NCI-H187 treated with DMSO at 0.1 percent for 48 hours (cell line): ENCODE results near the gene C5.
"Not testable (repeated sequence)": the region's sequence is repeated elsewhere in the genome, so short reads cannot be mapped to it uniquely, and the experiment has no call there.

Source experiments
- DNase-seq: peaks from one replicate; lab custom pipeline; 2025; lab: John Stamatoyannopoulos, UW

C5 gene

GRCh38 chr9:121050128-121050988 lies at the start of gene C5:
TSS of gene C5 (minus strand) at chr9:121050275. CDS start at chr9:121050246, 29 bp downstream.
- no peak for DNase-seq

GRCh38 chr9:121098567-121099198 lies 48.6 kb upstream of the C5 start:
- DNase-seq = no peak

GRCh38 chr9:121095057-121095456 lies 45.0 kb upstream of the C5 start:
- DNase-seq = no peak

DNA sequence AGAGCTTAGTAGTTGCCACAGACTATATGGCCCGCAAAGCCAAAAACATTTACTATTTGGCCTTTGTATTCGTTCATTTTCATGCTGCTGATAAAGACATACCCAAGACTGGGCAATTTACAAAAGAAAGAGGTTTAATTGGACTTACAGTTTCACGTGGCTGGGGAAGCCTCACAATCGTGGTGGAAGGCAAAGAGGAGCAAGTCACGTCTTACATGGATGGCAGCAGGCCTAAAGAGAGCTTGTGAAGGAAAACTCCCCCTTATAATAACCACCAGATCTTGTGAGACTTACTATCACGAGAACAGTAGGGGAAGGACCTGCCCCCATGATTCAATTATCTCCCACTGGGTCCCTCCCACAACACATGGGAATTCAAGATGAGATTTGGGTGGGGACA lies 40.7 kb upstream of the C5 start:
- DNase-seq = not testable (repeated sequence)

DNA sequence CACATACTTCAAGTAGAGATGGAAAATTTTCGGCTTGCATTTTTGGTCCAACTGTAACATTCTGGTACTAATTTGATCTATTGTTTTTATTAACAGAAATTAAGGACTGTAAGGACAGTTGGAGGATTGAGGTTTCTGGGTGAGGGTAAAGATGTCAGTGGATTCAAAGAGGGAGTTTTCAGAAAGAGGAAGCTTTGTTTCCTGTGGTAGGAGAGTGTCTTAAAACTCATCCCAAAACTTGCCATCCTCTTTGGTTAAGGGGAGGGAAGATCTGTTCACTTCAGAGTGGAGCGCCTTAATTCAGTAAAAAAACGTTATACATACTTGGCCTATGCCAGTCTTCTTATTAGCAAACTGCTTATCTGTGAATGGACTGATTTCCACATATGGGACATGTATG lies 38.5 kb upstream of the C5 start:
- no peak for DNase-seq

DNA sequence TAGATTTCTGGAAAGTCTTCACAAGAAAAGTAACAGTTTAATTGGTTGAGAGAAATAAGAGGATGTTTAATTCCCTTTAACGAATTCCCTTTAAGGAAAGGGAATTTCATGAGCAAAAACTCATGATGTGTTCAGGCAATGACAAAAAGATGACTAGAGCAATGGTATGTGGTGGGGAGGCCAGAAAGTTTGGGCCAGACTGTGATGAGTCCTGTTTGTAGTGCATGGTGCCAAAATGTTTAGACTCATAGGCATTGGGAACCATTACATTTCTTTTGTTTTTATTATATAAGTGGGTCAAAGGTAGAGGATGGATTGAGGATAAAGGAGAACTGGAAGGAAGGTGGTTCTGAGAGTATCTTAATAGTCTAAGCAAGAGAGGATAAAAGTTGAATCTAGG lies 35.6 kb upstream of the C5 start:
- no peak for DNase-seq

DNA sequence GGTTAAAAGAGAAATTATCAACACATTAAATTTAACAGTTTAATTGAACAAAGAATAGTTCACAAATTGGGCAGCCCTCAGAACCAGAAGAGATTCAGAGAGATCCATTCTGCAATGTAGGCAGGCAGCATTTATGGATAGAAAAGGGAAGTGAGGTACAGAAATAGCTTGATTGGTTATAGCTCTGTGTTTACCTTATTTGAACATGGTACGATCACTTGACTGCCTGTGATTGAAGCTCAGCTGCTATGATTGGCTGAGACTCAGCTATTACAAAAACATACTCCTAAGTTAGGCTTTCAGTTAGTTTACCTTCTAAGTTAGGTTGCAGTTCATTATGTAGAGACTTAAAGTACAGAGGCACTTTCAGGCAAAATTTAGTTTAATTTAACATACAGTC lies 32.0 kb upstream of the C5 start:
- DNase-seq = no peak

GRCh38 chr9:121075251-121076036 lies 25.4 kb upstream of the C5 start:
- no peak for DNase-seq

GRCh38 chr9:121074370-121075250 lies 24.5 kb upstream of the C5 start, which contains the start of gene CNTRL:
TSS of gene CNTRL (plus strand) at chr9:121074955. CDS start at chr9:121088327, 13,372 bp downstream.
- DNase-seq = peak; percentile 57

- no peak for DNase-seq
Measured at GRCh38 chr9:121073038-121073437, 23.0 kb upstream of the C5 start.

DNA sequence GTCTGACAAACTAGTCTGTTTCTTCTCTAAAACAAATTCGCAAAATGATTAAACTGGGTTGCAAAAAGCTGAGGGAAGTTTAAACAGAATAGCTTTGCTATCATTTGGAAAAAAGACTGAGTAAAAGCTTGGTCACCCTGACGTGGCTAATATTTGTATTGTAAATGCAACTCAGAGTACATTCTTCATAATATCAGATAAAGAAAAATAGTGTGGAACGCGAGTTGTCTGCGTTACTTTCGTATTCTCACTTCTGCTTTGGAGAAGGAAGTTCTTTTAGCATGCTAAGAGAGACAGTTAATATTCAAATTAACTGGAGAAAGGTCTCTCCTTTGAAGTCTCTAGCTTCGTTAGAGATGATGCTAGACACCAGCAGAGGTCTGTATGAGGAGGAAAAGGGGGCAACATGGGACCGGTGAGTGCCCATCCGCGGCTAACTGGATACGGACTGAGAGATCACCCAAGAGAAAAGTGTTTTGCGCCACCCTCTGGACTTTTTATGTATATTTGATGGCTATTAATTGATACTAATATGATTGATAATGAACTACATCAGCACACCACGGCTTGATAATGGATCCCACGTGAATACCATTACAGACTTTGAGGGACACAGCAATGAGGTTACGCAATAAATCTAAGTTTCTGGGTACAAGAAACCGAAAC lies 21.8 kb upstream of the C5 start:
- DNase-seq = no peak

DNA sequence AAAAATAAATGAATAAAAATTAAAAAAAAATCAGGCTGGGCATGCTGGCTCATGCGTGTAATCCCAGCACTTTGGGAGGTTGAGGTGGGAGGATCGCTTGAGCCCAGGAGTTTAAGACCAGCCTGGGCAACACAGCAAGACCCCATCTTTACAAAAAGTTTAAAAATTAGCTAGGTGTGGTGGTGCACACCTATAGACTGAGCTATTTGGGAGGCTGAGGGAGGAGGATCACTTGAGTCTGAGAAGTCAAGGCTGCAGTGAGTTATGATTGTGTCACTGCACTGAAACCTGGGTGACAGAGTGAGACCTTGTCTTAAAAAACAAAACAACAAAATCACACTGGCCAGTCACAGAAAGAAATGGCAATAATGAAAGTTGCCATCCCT lies 21.3 kb upstream of the C5 start:
- DNase-seq = no peak

GRCh38 chr9:121069396-121069795 lies 19.3 kb upstream of the C5 start:
- DNase-seq = no peak

- DNase-seq = no peak
Measured at GRCh38 chr9:121067640-121068039, 17.6 kb upstream of the C5 start.

DNA sequence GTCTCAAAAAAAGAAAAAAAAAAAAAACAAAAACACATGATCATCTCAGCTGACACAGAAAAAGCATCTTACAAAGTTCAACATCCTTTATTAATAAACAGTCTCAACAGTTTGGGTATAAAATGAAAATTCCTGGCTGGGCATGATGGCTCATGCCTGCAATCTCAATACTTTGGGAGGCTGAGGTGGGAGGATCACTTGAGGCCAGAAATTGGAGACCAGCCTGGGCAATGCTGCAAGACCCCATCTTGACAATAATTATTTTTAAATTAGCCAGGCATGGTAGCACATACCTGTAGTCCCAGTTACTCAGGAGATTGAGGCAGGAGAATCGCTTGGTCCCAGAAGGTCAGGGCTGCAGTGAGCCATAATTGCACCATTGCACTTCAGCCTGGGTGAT lies 16.8 kb upstream of the C5 start:
- DNase-seq = no peak

- no peak for DNase-seq
Measured at GRCh38 chr9:121059998-121060636, 10.0 kb upstream of the C5 start.

DNA sequence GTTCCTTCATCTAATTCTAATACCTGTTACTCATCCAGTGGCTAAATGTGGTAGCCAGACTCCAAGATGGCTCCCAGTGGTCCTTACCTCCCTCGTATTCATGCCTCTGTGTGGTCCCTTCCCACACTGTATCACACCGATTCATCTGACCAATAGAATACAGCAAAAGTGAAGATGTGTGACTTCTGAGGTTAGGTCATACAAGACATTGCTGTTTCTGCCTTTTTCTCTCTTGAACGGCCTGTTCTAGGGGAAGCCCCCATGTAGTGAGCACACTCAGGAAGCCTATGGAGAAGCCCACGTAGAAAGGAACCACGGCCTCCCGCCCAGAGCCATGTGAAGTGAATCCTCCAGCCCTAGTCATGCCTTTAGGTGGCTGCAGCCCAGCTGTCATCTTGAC lies 9.4 kb upstream of the C5 start:
- no peak for DNase-seq

DNA sequence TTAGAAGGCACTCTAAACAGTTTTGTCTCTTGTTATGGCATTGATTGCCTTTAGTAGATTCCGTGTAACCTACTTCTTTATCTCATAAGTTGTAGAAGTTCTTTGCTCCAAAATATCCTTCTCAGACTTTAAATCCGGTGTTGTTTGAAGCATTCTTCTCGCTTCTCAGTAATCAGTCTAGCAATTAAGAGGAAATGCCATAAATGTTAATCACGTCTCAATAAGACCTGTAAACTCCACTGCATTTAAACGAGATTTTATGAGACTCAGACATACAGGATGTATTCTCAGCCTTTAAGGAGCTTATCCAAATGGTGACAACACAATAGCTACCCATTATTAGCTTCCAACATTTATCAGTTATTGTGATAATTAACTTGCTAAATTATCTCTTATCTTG lies 7.7 kb upstream of the C5 start:
- DNase-seq = no peak

- DNase-seq = no peak
Measured at GRCh38 chr9:121055642-121056143, 5.6 kb upstream of the C5 start.

DNA sequence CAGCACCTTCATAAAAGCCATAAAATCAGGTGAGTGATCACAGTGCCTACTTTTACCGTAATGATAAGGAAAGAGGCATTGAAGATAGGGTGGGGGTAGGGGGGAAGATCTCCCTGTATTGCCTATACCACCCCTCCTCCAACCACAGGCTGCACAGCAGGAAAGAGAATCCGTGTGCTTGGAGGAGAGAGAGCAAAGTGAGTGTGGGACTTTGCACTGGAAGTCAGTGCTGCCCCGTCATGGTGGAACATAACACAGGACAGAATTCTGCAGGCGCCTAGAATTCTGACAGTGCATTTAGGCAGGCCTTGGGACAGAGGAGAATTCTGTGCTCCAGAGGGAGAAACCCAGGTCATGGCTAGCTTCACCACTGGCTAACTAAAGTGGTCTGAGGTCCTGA lies 3.5 kb upstream of the C5 start:
- DNase-seq = no peak
